H1 (cell line): ENCODE data around the gene NXPH3. TPM values are rescaled to one million over a fixed set of nuclear protein-coding genes. Genes with fewer than 3 reads are reported as not detected.
A peak's percentile ranks its signal among the peaks of the same experiment; 100 is the strongest.

ENCODE experiments used
- CTCF ChIA-PET: fragments of 300-600 bp; sonication (Branson Sonifier 250); formaldehyde crosslinking; loops from one replicate; lab custom pipeline; 2021; ENCODE audit not compliant: partially characterized antibody; lab: Charles Lee
- POLR2A ChIA-PET: fragments of 300-600 bp; sonication (Branson Sonifier 250); formaldehyde crosslinking; loops from one replicate; lab custom pipeline; 2021; ENCODE audit warnings: inconsistent platforms; ENCODE audit not compliant: partially characterized antibody; lab: Charles Lee
- DNase-seq, 2 experiments: peaks; one replicate each; pipeline versions ENCODE4 v3.0.0 to v3.0.0-alpha.2; 2010 to 2022; ENCODE audit warnings: low spot score in 2 of 2, low read depth in 1 of 2, mixed read lengths in 1 of 2
- FAIRE-seq: peaks from 2 replicates; lab custom pipeline; 2011; peaks lifted over from hg19 to GRCh38; lab: Jason Lieb, UNC
- H2AFZ ChIP-seq: 2 replicates; pipeline ENCODE4 v1.8.1; 2012; ENCODE audit warnings: low read length, inconsistent platforms
- H2AK5ac ChIP-seq: 2 replicates; pipeline ENCODE4 v1.6.1; 2013; ENCODE audit warnings: low read depth, low read length
- H2BK120ac ChIP-seq: replicated peaks from 2 replicates; pipeline ENCODE3; 2013; ENCODE audit warnings: low read depth, low read length, inconsistent platforms
- H2BK12ac ChIP-seq: 2 replicates; pipeline ENCODE4 v1.6.1; 2013; ENCODE audit warnings: low read depth, low read length
- H2BK15ac ChIP-seq: 2 replicates; pipeline ENCODE4 v1.6.1; 2013; ENCODE audit warnings: low read length
- H2BK20ac ChIP-seq: 2 replicates; pipeline ENCODE4 v1.6.1; 2013; ENCODE audit warnings: low read length
- H2BK5ac ChIP-seq: 2 replicates; pipeline ENCODE4 v1.6.1; 2013; ENCODE audit warnings: low read depth, low read length
- H3K14ac ChIP-seq: 2 replicates; pipeline ENCODE4 v1.6.1; 2013; ENCODE audit warnings: inconsistent platforms; ENCODE audit not compliant: insufficient read length
- H3K18ac ChIP-seq: 2 replicates; pipeline ENCODE4 v1.6.1; 2013; ENCODE audit warnings: low read length; ENCODE audit errors: extremely low read depth
- H3K23ac ChIP-seq: 2 replicates; pipeline ENCODE4 v1.6.1; 2013; ENCODE audit warnings: inconsistent platforms; ENCODE audit not compliant: insufficient read length
- H3K23me2 ChIP-seq: 2 replicates; pipeline ENCODE4 v1.6.1; 2013; ENCODE audit warnings: low read depth, low read length
- H3K27ac ChIP-seq: 2 replicates; pipeline ENCODE4 v1.6.1; 2011; ENCODE audit warnings: low read depth, low read length, inconsistent platforms
- H3K27me3 ChIP-seq, 4 experiments: replicated peaks in 1 of 4; 1 replicate in 1 of 4; 2 replicates in 3 of 4; pipeline versions ENCODE4 v1.6.1 to v1.8.1; 2011 to 2013; ENCODE audit warnings: low read length in 3 of 4, mild to moderate bottlenecking in 3 of 4, inconsistent platforms in 2 of 4, mixed read lengths in 2 of 4, moderate library complexity in 1 of 4; ENCODE audit not compliant: control insufficient read depth in 3 of 4, insufficient read depth in 3 of 4; ENCODE audit errors: extremely low read depth in 1 of 4
- H3K36me3 ChIP-seq, 4 experiments: 2 replicates each; pipeline versions ENCODE4 v1.6.1 to v1.8.1; 2011 to 2013; ENCODE audit warnings: mild to moderate bottlenecking in 4 of 4, low read length in 3 of 4, moderate library complexity in 2 of 4, control low read depth in 1 of 4, inconsistent platforms in 1 of 4; ENCODE audit not compliant: insufficient read depth in 4 of 4, control insufficient read depth in 2 of 4
- H3K4ac ChIP-seq: replicated peaks from 2 replicates; pipeline ENCODE3; 2013; ENCODE audit warnings: low read length, low read depth, mixed read lengths, inconsistent platforms; ENCODE audit not compliant: insufficient read length
- H3K4me1 ChIP-seq, 4 experiments: replicated peaks in 1 of 4; 1 replicate in 1 of 4; 2 replicates in 3 of 4; pipeline versions ENCODE4 v1.6.1 to v1.8.1; 2011 to 2013; ENCODE audit warnings: low read length in 3 of 4, inconsistent platforms in 2 of 4, mixed read lengths in 1 of 4; ENCODE audit not compliant: insufficient read depth in 4 of 4, control insufficient read depth in 3 of 4
- H3K4me2 ChIP-seq, 2 experiments: 2 replicates each; pipeline versions ENCODE4 v1.6.1 to v1.8.1; 2011 to 2013; ENCODE audit warnings: low read depth in 2 of 2, low read length in 2 of 2, control low read depth in 1 of 2, inconsistent platforms in 1 of 2, mild to moderate bottlenecking in 1 of 2; ENCODE audit not compliant: insufficient read depth in 1 of 2
- H3K4me3 ChIP-seq, 4 experiments: fragments of 200-600, 300-600 bp in 1 of 4; sonication (generic), shearing (Covaris generic), sonication (Bioruptor Twin) in 1 of 4; 2 replicates each; pipeline versions ENCODE4 v1.5.1 to v1.8.1; 2011 to 2016; ENCODE audit warnings: low read length in 4 of 4, low read depth in 3 of 4, control low read depth in 2 of 4, inconsistent platforms in 2 of 4, mild to moderate bottlenecking in 2 of 4, mixed read lengths in 1 of 4, moderate library complexity in 1 of 4; ENCODE audit not compliant: insufficient read depth in 2 of 4; ENCODE audit errors: extremely low read depth in 1 of 4
- H3K56ac ChIP-seq: replicated peaks from 2 replicates; pipeline ENCODE3; 2013; ENCODE audit warnings: low read depth, mild to moderate bottlenecking, mixed read lengths, low read length, inconsistent platforms; ENCODE audit not compliant: insufficient read length
- H3K79me1 ChIP-seq: 2 replicates; pipeline ENCODE4 v1.6.1; 2013; ENCODE audit warnings: low read depth, low read length, control low read depth
- H3K79me2 ChIP-seq, 2 experiments: 2 replicates each; pipeline versions ENCODE4 v1.6.1 to v1.8.1; 2012 to 2013; ENCODE audit warnings: low read length in 2 of 2, mild to moderate bottlenecking in 2 of 2, inconsistent platforms in 1 of 2; ENCODE audit not compliant: insufficient read depth in 2 of 2, control insufficient read depth in 1 of 2
- H3K9ac ChIP-seq, 4 experiments: replicated peaks in 1 of 4; 1 replicate in 1 of 4; 2 replicates in 3 of 4; pipeline versions ENCODE4 v1.6.1 to v1.8.1; 2011 to 2013; ENCODE audit warnings: low read depth in 3 of 4, low read length in 3 of 4, control low read depth in 2 of 4, mild to moderate bottlenecking in 2 of 4, moderate library complexity in 2 of 4, inconsistent platforms in 1 of 4; ENCODE audit errors: extremely low read depth in 1 of 4
- H3K9me3 ChIP-seq, 2 experiments: 2 replicates each; pipeline versions ENCODE4 v1.6.1 to v1.8.1; 2012 to 2013; ENCODE audit warnings: mild to moderate bottlenecking in 2 of 2, moderate library complexity in 2 of 2, control low read depth in 1 of 2, inconsistent platforms in 1 of 2, low read depth in 1 of 2, low read length in 1 of 2, mixed read lengths in 1 of 2; ENCODE audit not compliant: insufficient read depth in 2 of 2
- H4K20me1 ChIP-seq, 2 experiments: replicated peaks in 1 of 2; 2 replicates each; pipeline versions ENCODE3 to v1.8.1; 2011 to 2013; ENCODE audit warnings: inconsistent platforms in 2 of 2, low read length in 2 of 2, mild to moderate bottlenecking in 1 of 2; ENCODE audit not compliant: insufficient read depth in 2 of 2, control insufficient read depth in 1 of 2
- H4K5ac ChIP-seq: 2 replicates; pipeline ENCODE4 v1.6.1; 2013; ENCODE audit warnings: low read length, low read depth, mixed read lengths, inconsistent platforms; ENCODE audit not compliant: insufficient read length
- H4K8ac ChIP-seq: 2 replicates; pipeline ENCODE4 v1.8.0; 2013; ENCODE audit warnings: mild to moderate bottlenecking, moderate library complexity, low read length, inconsistent platforms; ENCODE audit not compliant: insufficient read depth; ENCODE audit errors: extremely low read depth
- H4K91ac ChIP-seq: replicated peaks from 2 replicates; pipeline ENCODE3; 2013; ENCODE audit warnings: low read length, mixed read lengths, inconsistent platforms; ENCODE audit not compliant: insufficient read length
- GABPA ChIP-seq: IDR thresholded peaks from 2 replicates; pipeline ENCODE4 v1.6.1; 2011; ENCODE audit warnings: mild to moderate bottlenecking, low read length, moderate library complexity, borderline replicate concordance; ENCODE audit not compliant: insufficient read depth
- GTF2F1 ChIP-seq: IDR thresholded peaks from 2 replicates; pipeline ENCODE4 v1.6.1; 2012; ENCODE audit warnings: low read depth, low read length, improper control_type of control experiment, borderline replicate concordance
- MAFK ChIP-seq: IDR thresholded peaks from 2 replicates; pipeline ENCODE4 v1.6.1; 2012; ENCODE audit warnings: low read depth, mild to moderate bottlenecking, improper control_type of control experiment, low read length
- RXRA ChIP-seq: IDR thresholded peaks from 2 replicates; pipeline ENCODE4 v1.6.1; 2011; ENCODE audit warnings: low read depth, mild to moderate bottlenecking, low read length, moderate library complexity; ENCODE audit not compliant: insufficient read depth
- SIN3A ChIP-seq, 2 experiments: IDR thresholded peaks in 1 of 2; conservative IDR thresholded peaks in 1 of 2; 2 replicates each; pipeline ENCODE4 v1.6.1; 2011 to 2012; ENCODE audit warnings: low read length in 2 of 2, improper control_type of control experiment in 1 of 2, low read depth in 1 of 2, mild to moderate bottlenecking in 1 of 2
- SIRT6 ChIP-seq: IDR thresholded peaks from one replicate; pipeline ENCODE4 v1.7.1; 2012; ENCODE audit warnings: low read length, inconsistent platforms
- SP4 ChIP-seq: IDR thresholded peaks from 2 replicates; pipeline ENCODE4 v1.6.1; 2012; ENCODE audit warnings: low read length, inconsistent platforms
- YY1 ChIP-seq: IDR thresholded peaks from 2 replicates; pipeline ENCODE4 v1.6.1; 2011; ENCODE audit warnings: low read depth, mild to moderate bottlenecking, low read length
- WGBS, 2 experiments: shearing (Covaris generic) in 1 of 2; methylation state at CpG; one replicate each; pipeline versions ENCODE4 v1.1.6 to v1.1.7; 2013 to 2015; ENCODE audit warnings: low lambda C conversion rate in 2 of 2, mixed read lengths in 2 of 2, inconsistent platforms in 1 of 2, low coverage in 1 of 2, missing lambda C conversion rate in 1 of 2; ENCODE audit not compliant: insufficient replicate concordance in 2 of 2, insufficient coverage in 1 of 2, insufficient read length in 1 of 2; ENCODE audit errors: extremely low coverage in 1 of 2, missing lambda C conversion rate in 1 of 2; 5-methylcytosine and 5-hydroxymethylcytosine counted together
- polyA plus RNA-seq, 7 experiments: library from polyadenylated mRNA; depleted of rRNA in 3 of 7; stranded (reverse) in 5 of 7; unstranded in 2 of 7; fragments of >200 nt in 5 of 7; fragments of 200-250 nt in 2 of 7; gene quantifications; 1 replicate in 5 of 7; 2 replicates in 1 of 7; 4 replicates in 1 of 7; pipeline versions ENCODE4 v1.2.1 to v1.2.3, GENCODE V29; 2011 to 2013; ENCODE audit warnings: missing spikeins in 2 of 7, mixed read lengths in 2 of 7
- total RNA-seq: library from RNA; stranded (reverse); fragmentation: NEBNext Ultra II Directional; extraction: Animal tissue kit (Norgen Biotek cat#: 25700); gene quantifications from 2 replicates; pipeline ENCODE4 v1.2.1, GENCODE V29; 2021

NXPH3 gene
- total and polyA plus RNA-seq, 2 of the 8 experiments (the other 6 are each of a cell fraction or from before 2014, with no cell fraction given), result 2.5 to 3.7 TPM

DNA sequence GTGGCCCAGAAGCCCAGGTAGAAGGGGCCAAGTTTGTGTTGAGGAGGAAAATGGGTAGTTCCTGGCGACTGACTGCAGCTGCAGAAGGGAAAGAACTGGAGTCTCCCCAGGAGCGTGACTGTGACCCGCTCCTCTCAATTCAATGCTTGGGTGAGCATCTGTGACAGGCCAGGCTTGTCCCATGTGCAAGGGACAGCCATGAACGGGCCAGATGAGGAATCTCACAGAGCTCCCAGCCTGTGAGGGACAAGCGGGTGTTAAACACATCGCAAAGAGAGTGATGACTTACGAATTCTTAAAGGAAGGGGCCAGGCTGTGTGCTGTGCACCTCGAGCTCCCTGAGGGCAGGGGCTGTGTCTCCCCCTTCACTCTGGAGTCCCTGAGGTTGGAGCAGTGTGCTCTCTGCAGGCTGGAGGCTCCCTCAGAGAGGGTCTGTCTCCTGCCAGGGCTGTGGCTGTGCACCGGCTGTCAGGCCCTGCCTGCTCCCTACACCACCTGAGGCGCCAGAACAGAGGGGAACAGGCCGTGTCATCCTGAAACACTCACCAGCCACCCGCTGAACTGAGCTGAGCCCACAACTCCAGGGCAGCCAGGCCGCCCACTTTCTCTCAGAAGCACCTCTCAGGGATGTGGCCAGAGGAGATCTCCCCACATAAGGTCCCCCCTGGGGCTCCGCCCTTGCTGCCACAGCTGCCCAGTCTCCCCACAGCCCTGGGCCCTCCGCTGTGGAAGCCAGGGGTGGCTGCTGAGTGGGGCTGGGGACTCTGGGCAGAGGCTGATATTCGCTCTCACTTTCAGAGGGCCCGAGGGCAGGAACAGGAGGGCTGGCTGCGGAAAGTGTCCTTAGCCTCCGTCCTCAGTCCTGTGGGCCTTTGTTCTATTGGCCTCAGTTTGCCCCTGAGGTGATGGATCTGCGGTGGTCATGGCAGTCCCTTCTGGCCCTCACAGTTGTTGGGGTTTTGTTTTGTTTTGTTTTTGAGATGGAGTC is 25.7 kb upstream of the NXPH3 start:
- H3K79me2 ChIP-seq, result no peaks in the 10 kb centered on the region
- H2AFZ ChIP-seq, result no peak overlapping the region
- H3K4me1 ChIP-seq, result peaks cover 0 to 26% (median 14%) of the 10 kb centered on the region in 4 experiments; a peak in 6 of 7 replicates
- no peaks in the 10 kb centered on the region for H4K20me1 ChIP-seq
- DNase-seq, result no peak
- H4K5ac ChIP-seq, result no peak overlapping the region
- no peaks in the 10 kb centered on the region for H3K36me3 ChIP-seq
- H3K14ac ChIP-seq, result no peak overlapping the region
- POLR2A ChIA-PET, result no interaction called here
- H3K4ac ChIP-seq, result no peak overlapping the region
- H3K23ac ChIP-seq, result no peak overlapping the region
- H2BK15ac ChIP-seq, result peak overlapping the region; percentile 16; the same call in 1 of the 2 replicates
- H3K79me1 ChIP-seq, result no peaks in the 10 kb centered on the region
- no peak overlapping the region for H2BK5ac ChIP-seq
- H2BK12ac ChIP-seq, result peak overlapping the region; percentile 39; the same call in 1 of the 2 replicates
- no peak overlapping the region for H3K18ac ChIP-seq
- H3K4me2 ChIP-seq, result no peak overlapping the region
- H4K8ac ChIP-seq, result no peak overlapping the region; the same call in 1 of the 2 replicates
- no peak overlapping the region for H4K91ac ChIP-seq
- no peaks in the 10 kb centered on the region for H3K27me3 ChIP-seq
- H2BK20ac ChIP-seq, result no peak overlapping the region
- no peak overlapping the region for H2AK5ac ChIP-seq
- H3K23me2 ChIP-seq, result no peaks in the 10 kb centered on the region
- H2BK120ac ChIP-seq, result no peak overlapping the region
- CTCF ChIA-PET, result interaction anchor here (0.9 to 16.4 kb wide), 6 partner anchors 39 to 147 kb away, joined by 3 to 228 read pairs (median 60); no protein-coding TSS in a partner anchor
- TF ChIP-seq GTF2F1, result no peak
- TF ChIP-seq SP4, result no peak
- no peak for TF ChIP-seq RXRA
- no peak for TF ChIP-seq SIRT6
- TF ChIP-seq GABPA, result no peak
- TF ChIP-seq YY1, result no peak
- no peak for TF ChIP-seq MAFK
- no peak for TF ChIP-seq SIN3A (conservative IDR thresholded peaks at IDR 0.05 in 1 of 2, IDR thresholded peaks at IDR 0.05 in 1 of 2; ENCODE audit: low read depth in 1 of 2, low read length in 2 of 2)
- no peak overlapping the region for H3K9ac ChIP-seq
- 84% methylated on average over 19 of the region's 20 CpGs; no CpG with 5 or more reads in 1 of the 2 experiments for WGBS, 2 experiments
- H3K9me3 ChIP-seq, result no peaks in the 10 kb centered on the region
- H3K27ac ChIP-seq, result no peak overlapping the region
- H3K4me3 ChIP-seq, result no peak overlapping the region
- no peak overlapping the region for H3K56ac ChIP-seq
- FAIRE-seq, result no peak
